H9 (cell line): ENCODE data around the gene BMPR1A. TPM values are rescaled to one million over a fixed set of nuclear protein-coding genes. Genes with fewer than 3 reads are reported as not detected.
A peak's percentile ranks its signal among the peaks of the same experiment; 100 is the strongest.
"Not testable (repeated sequence)": the region's sequence is repeated elsewhere in the genome, so short reads cannot be mapped to it uniquely, and the experiment has no call there.

Experiments
- DNase-seq: peaks from one replicate; pipeline ENCODE4 v3.0.0-alpha.2; 2017
- H2AFZ ChIP-seq: one replicate; pipeline ENCODE4 v1.6.1; 2013; ENCODE audit warnings: mild to moderate bottlenecking, low read length, control low read depth, moderate library complexity
- H2AK5ac ChIP-seq: 2 replicates; pipeline ENCODE4 v1.6.1; 2013; ENCODE audit warnings: low read length, control low read depth, mixed read lengths; ENCODE audit not compliant: insufficient read length
- H2BK120ac ChIP-seq: one replicate; pipeline ENCODE4 v1.6.1; 2013; ENCODE audit warnings: low read depth, mild to moderate bottlenecking, low read length, control low read depth, inconsistent platforms; ENCODE audit not compliant: poor library complexity, severe bottlenecking
- H2BK12ac ChIP-seq: 2 replicates; pipeline ENCODE4 v1.6.1; 2013; ENCODE audit warnings: low read length, control low read depth, mixed read lengths, low read depth; ENCODE audit not compliant: insufficient read length
- H2BK15ac ChIP-seq: 2 replicates; pipeline ENCODE4 v1.6.1; 2013; ENCODE audit warnings: low read depth, low read length, control low read depth
- H2BK20ac ChIP-seq: one replicate; pipeline ENCODE4 v1.6.1; 2013; ENCODE audit warnings: low read depth, mild to moderate bottlenecking, low read length, control low read depth, inconsistent platforms; ENCODE audit not compliant: poor library complexity, severe bottlenecking
- H2BK5ac ChIP-seq: 2 replicates; pipeline ENCODE4 v1.6.1; 2013; ENCODE audit warnings: low read length, control low read depth, mixed read lengths; ENCODE audit not compliant: insufficient read length
- H3K14ac ChIP-seq: 2 replicates; pipeline ENCODE4 v1.6.1; 2013; ENCODE audit warnings: low read length, control low read depth; ENCODE audit not compliant: insufficient read depth
- H3K18ac ChIP-seq: 2 replicates; pipeline ENCODE4 v1.6.1; 2013; ENCODE audit warnings: low read depth, mild to moderate bottlenecking, mixed read lengths, low read length, control low read depth; ENCODE audit not compliant: insufficient read length
- H3K23ac ChIP-seq: 2 replicates; pipeline ENCODE4 v1.6.1; 2013; ENCODE audit warnings: low read length, control low read depth, mixed read lengths, low read depth; ENCODE audit not compliant: insufficient read length
- H3K23me2 ChIP-seq: 2 replicates; pipeline ENCODE4 v1.6.1; 2013; ENCODE audit warnings: low read depth, mild to moderate bottlenecking, mixed read lengths, low read length, control low read depth; ENCODE audit not compliant: insufficient read length, poor library complexity, severe bottlenecking
- H3K27ac ChIP-seq: 2 replicates; pipeline ENCODE4 v1.5.1; 2013; ENCODE audit warnings: low read length, control low read depth, mixed read lengths, low read depth; ENCODE audit not compliant: insufficient read length
- H3K27me3 ChIP-seq: 2 replicates; pipeline ENCODE4 v1.6.1; 2013; ENCODE audit warnings: low read length, control low read depth, inconsistent platforms; ENCODE audit not compliant: insufficient read depth
- H3K4ac ChIP-seq: 2 replicates; pipeline ENCODE4 v1.6.1; 2013; ENCODE audit warnings: low read depth, mild to moderate bottlenecking, control low read depth, inconsistent platforms, low read length, moderate library complexity
- H3K4me1 ChIP-seq: 2 replicates; pipeline ENCODE4 v1.6.1; 2013; ENCODE audit warnings: low read length, control low read depth, inconsistent platforms; ENCODE audit not compliant: insufficient read depth
- H3K4me2 ChIP-seq: 2 replicates; pipeline ENCODE4 v1.6.1; 2013; ENCODE audit warnings: low read length, control low read depth, mixed read lengths; ENCODE audit not compliant: insufficient read length, insufficient read depth
- H3K56ac ChIP-seq: 2 replicates; pipeline ENCODE4 v1.6.1; 2013; ENCODE audit warnings: low read depth, mild to moderate bottlenecking, mixed read lengths, low read length, control low read depth; ENCODE audit not compliant: insufficient read length
- H3K79me1 ChIP-seq: 2 replicates; pipeline ENCODE4 v1.6.1; 2013; ENCODE audit warnings: low read depth, mild to moderate bottlenecking, moderate library complexity, low read length, control low read depth, inconsistent platforms; ENCODE audit not compliant: insufficient read depth, poor library complexity, severe bottlenecking
- H3K79me2 ChIP-seq: 2 replicates; pipeline ENCODE4 v1.6.1; 2013; ENCODE audit warnings: low read length, control low read depth, inconsistent platforms; ENCODE audit not compliant: insufficient read depth
- H3K9ac ChIP-seq: 2 replicates; pipeline ENCODE4 v1.6.1; 2013; ENCODE audit warnings: low read length, control low read depth, mixed read lengths; ENCODE audit not compliant: insufficient read length; ENCODE audit errors: extremely low read depth
- H3K9me3 ChIP-seq: one replicate; pipeline ENCODE4 v1.6.1; 2013; ENCODE audit warnings: low read depth, low read length, inconsistent platforms; ENCODE audit not compliant: control insufficient read depth
- H3T11ph ChIP-seq: one replicate; pipeline ENCODE4 v1.6.1; 2013; ENCODE audit warnings: mild to moderate bottlenecking, low read length, control low read depth, inconsistent platforms
- H4K20me1 ChIP-seq: one replicate; pipeline ENCODE4 v1.6.1; 2013; ENCODE audit not compliant: control insufficient read depth, insufficient read length, insufficient read depth
- H4K5ac ChIP-seq: 2 replicates; pipeline ENCODE4 v1.6.1; 2013; ENCODE audit warnings: low read depth, mild to moderate bottlenecking, mixed read lengths, low read length, control low read depth; ENCODE audit not compliant: insufficient read length
- H4K8ac ChIP-seq: replicated peaks from 2 replicates; pipeline ENCODE4 v1.6.1; 2013; ENCODE audit warnings: low read length, control low read depth, mixed read lengths, low read depth; ENCODE audit not compliant: insufficient read length
- H4K91ac ChIP-seq: 2 replicates; pipeline ENCODE4 v1.6.1; 2013; ENCODE audit warnings: low read depth, mild to moderate bottlenecking, moderate library complexity, mixed read lengths, low read length, control low read depth; ENCODE audit not compliant: insufficient read length
- H3K27ac Mint-ChIP-seq, 3 experiments: 2 replicates in 2 of 3; 3 replicates in 1 of 3; pipeline ENCODE4 v1.8.0; 2020 to 2021; ENCODE audit warnings: mixed read lengths in 3 of 3, mild to moderate bottlenecking in 1 of 3, moderate library complexity in 1 of 3
- H3K27me3 Mint-ChIP-seq: 2 replicates; pipeline ENCODE4 v1.8.0; 2021; ENCODE audit warnings: low read depth, mild to moderate bottlenecking, moderate library complexity, mixed read lengths
- H3K36me3 Mint-ChIP-seq, 3 experiments: 2 replicates in 2 of 3; 3 replicates in 1 of 3; pipeline ENCODE4 v1.8.0; 2020 to 2021; ENCODE audit warnings: low read depth in 3 of 3, mixed read lengths in 3 of 3; ENCODE audit not compliant: insufficient read depth in 1 of 3
- H3K4me1 Mint-ChIP-seq, 2 experiments: 2 replicates each; pipeline ENCODE4 v1.8.0; 2020; ENCODE audit warnings: mixed read lengths in 2 of 2
- H3K4me3 Mint-ChIP-seq, 2 experiments: 2 replicates in 1 of 2; 3 replicates in 1 of 2; pipeline ENCODE4 v1.8.0; 2020 to 2021; ENCODE audit warnings: mild to moderate bottlenecking in 2 of 2, mixed read lengths in 2 of 2, moderate library complexity in 1 of 2
- H3K9me3 Mint-ChIP-seq, 2 experiments: 2 replicates in 1 of 2; 3 replicates in 1 of 2; pipeline ENCODE4 v1.8.0; 2020; ENCODE audit warnings: mild to moderate bottlenecking in 2 of 2, mixed read lengths in 2 of 2, moderate library complexity in 1 of 2
- CTCF ChIP-seq: fragments of 200-600 bp; sonication (generic); conservative IDR thresholded peaks from 3 replicates; pipeline ENCODE4 v1.8.0; 2021; ENCODE audit warnings: antibody characterized with exemption, mild to moderate bottlenecking
- WGBS: extraction: QIAGEN DNeasy Blood & Tissue Kit; methylation state at CpG from one replicate; pipeline ENCODE4 v1.1.7; 2013; ENCODE audit warnings: missing lambda C conversion rate, low lambda C conversion rate, mixed read lengths; ENCODE audit not compliant: insufficient read length; ENCODE audit errors: extremely low coverage; 5-methylcytosine and 5-hydroxymethylcytosine counted together
- total RNA-seq: library from RNA; stranded (reverse); gene quantifications from 2 replicates; pipeline ENCODE4 v1.2.1, GENCODE V29; 2021

BMPR1A gene
- total RNA-seq, 1 experiment from 2014 or later, result 138 TPM

GRCh38 chr10:86979977-86980448 is 223.6 kb downstream of the BMPR1A start:
- no peak overlapping the region for H3K4me2 ChIP-seq
- H3K4ac ChIP-seq, result no peak overlapping the region
- no peaks in the 10 kb centered on the region for H3K23me2 ChIP-seq
- H3K27me3 Mint-ChIP-seq, result peaks cover 1% of the 10 kb centered on the region
- no peak overlapping the region for H3K23ac ChIP-seq
- no peak overlapping the region; a peak in 1 of 7 replicates for H3K27ac Mint-ChIP-seq
- H4K5ac ChIP-seq, result no peak overlapping the region
- H4K8ac ChIP-seq, result no peak overlapping the region
- no peaks in the 10 kb centered on the region for H3K27me3 ChIP-seq
- no peak overlapping the region for H2AK5ac ChIP-seq
- no peak overlapping the region for H3K9ac ChIP-seq
- no peak overlapping the region for H3K4me3 Mint-ChIP-seq
- no peaks in the 10 kb centered on the region for H3K9me3 ChIP-seq
- no peak overlapping the region for H3T11ph ChIP-seq
- H4K91ac ChIP-seq, result no peak overlapping the region
- no peak overlapping the region for H3K27ac ChIP-seq
- H3K9me3 Mint-ChIP-seq, result no peaks in the 10 kb centered on the region
- H3K4me1 ChIP-seq, result no peaks in the 10 kb centered on the region
- no peaks in the 10 kb centered on the region for H3K36me3 Mint-ChIP-seq
- no peaks in the 10 kb centered on the region for H3K79me1 ChIP-seq
- no peak overlapping the region for H2BK120ac ChIP-seq
- no peak for DNase-seq
- H3K4me1 Mint-ChIP-seq, result peaks cover 13 to 15% of the 10 kb centered on the region in 2 experiments
- H2AFZ ChIP-seq, result no peak overlapping the region
- no peak overlapping the region; the same call in 1 of the 2 replicates for H3K14ac ChIP-seq
- H4K20me1 ChIP-seq, result no peaks in the 10 kb centered on the region
- TF ChIP-seq CTCF, result no peak
- no peak overlapping the region for H3K18ac ChIP-seq
- no peak overlapping the region for H2BK15ac ChIP-seq
- H2BK12ac ChIP-seq, result no peak overlapping the region
- no peaks in the 10 kb centered on the region for H3K79me2 ChIP-seq
- WGBS, result no CpG with 5 or more reads among the region's 3 CpGs
- H2BK5ac ChIP-seq, result no peak overlapping the region
- no peak overlapping the region for H3K56ac ChIP-seq
- no peak overlapping the region for H2BK20ac ChIP-seq

GRCh38 chr10:86981020-86981419 is 224.6 kb downstream of the BMPR1A start:
- not testable (repeated sequence) for H3K9me3 Mint-ChIP-seq, H2BK15ac ChIP-seq, H4K91ac ChIP-seq, H2BK120ac ChIP-seq, H2BK12ac ChIP-seq, H3K23me2 ChIP-seq, H3K18ac ChIP-seq, H3K14ac ChIP-seq, H4K8ac ChIP-seq, H3K79me2 ChIP-seq, H3K79me1 ChIP-seq, H2AK5ac ChIP-seq, DNase-seq, H3K4me1 ChIP-seq, H4K20me1 ChIP-seq, H2BK5ac ChIP-seq, H2BK20ac ChIP-seq, H4K5ac ChIP-seq, H3K27me3 ChIP-seq, H3K56ac ChIP-seq, H3K4me2 ChIP-seq, H3K4me3 Mint-ChIP-seq, H3K9me3 ChIP-seq, H3K36me3 Mint-ChIP-seq, H3K4ac ChIP-seq, H3K27me3 Mint-ChIP-seq, H2AFZ ChIP-seq, H3T11ph ChIP-seq, H3K9ac ChIP-seq, H3K27ac ChIP-seq, H3K23ac ChIP-seq
- no CpG with 5 or more reads among the region's 6 CpGs for WGBS
- H3K4me1 Mint-ChIP-seq, result peaks cover 15% of the 10 kb centered on the region in 2 experiments
- H3K27ac Mint-ChIP-seq, result peak overlapping the region in 1 of 3 experiments; percentile 4; a peak in 1 of 7 replicates
